GM21717 (cell line): Measurements from ENCODE around the gene SF3B3.

Experiments used
- ATAC-seq: cut with Tn5 transposase; IDR thresholded peaks from one replicate; pipeline ENCODE4 v1.9.1; 2021; ENCODE audit warnings: mild to moderate bottlenecking, moderate library complexity; ENCODE audit not compliant: unreplicated experiment

Gene SF3B3

GRCh38 chr16:70523743-70524398, at the start of gene SF3B3:
Gene SF3B3 (plus strand): TSS chr16:70523816. CDS start chr16:70526657, 2,841 bp downstream.
- peak; percentile 53 for ATAC-seq

DNA sequence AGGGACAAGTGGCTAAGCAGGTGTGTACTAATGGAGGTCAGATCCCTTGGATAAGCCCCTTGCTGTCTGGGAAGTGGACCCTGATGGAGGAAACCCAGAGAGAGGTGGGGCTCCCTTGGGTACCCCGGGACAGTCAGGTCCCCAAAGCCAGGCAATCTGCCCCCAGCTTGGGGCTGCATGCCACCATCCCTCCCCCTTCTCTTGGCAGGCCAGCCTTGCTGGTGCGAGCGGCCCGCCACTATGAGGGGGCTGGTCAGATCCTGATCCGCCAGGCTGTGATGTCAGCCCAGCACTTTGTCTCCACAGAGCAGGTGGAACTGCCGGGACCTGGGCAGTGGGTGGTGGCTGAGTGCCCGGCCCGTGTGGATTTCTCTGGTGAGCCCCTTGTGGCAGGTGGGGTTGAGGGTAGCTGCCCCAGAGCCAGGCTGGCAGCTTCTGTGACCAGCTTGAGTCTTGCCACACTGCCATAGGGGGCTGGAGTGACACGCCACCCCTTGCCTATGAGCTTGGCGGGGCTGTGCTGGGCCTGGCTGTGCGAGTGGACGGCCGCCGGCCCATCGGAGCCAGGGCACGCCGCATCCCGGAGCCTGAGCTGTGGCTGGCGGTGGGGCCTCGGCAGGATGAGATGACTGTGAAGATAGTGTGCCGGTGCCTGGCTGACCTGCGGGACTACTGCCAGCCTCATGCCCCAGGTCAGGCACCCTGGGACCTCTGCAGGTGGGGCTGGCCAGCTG, 49.1 kb upstream of the SF3B3 start:
- ATAC-seq, result no peak

DNA sequence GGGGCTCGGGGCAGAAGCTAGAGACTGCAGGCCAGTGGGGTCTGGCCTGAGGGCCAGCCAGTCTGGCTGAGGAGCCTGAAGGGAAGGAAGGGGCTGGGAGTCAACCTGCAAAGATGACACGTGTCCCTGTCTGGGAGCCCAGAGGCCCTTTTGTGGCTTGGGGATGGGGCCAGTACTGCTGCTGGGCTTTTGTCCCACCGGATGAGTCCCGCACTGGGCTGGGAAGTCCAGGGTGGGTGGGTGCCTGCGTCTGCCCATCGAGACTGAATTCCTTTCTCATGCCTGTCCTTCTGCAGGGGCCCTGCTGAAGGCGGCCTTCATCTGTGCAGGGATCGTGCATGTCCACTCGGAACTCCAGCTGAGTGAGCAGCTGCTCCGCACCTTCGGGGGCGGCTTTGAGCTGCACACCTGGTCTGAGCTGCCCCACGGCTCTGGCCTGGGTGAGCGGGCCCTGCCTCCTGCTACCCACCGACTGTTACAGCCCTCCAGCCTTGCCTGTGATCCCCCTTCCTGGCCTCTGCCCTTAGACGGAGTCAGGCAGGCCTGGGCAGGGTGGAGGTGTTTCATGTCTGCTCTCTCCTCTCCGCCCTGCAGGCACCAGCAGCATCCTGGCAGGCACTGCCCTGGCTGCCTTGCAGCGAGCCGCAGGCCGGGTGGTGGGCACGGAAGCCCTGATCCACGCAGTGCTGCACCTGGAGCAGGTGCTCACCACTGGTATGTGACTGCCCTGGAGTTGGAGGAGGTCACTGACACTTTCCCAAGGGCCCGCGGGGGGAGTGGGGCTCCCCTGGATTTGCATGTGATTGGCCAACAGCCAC, 48.4 kb upstream of the SF3B3 start:
- ATAC-seq, result no peak

GRCh38 chr16:70476272-70477020, 47.2 kb upstream of the SF3B3 start:
- ATAC-seq, result peak; percentile 77

DNA sequence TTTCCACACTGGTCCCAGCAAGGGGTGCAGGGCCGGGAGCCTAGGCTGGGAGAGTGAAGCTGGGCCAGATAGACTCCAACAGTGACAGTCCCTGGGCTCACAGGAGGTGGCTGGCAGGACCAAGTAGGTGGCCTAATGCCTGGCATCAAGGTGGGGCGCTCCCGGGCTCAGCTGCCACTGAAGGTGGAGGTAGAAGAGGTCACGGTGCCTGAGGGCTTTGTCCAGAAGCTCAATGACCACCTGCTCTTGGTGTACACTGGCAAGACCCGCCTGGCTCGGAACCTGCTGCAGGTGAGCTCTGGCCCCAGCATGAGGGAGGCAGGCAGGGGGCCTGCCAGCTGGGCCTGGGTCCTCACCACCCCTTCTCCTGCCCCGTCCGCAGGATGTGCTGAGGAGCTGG, 45.4 kb upstream of the SF3B3 start:
- ATAC-seq, result no peak

DNA sequence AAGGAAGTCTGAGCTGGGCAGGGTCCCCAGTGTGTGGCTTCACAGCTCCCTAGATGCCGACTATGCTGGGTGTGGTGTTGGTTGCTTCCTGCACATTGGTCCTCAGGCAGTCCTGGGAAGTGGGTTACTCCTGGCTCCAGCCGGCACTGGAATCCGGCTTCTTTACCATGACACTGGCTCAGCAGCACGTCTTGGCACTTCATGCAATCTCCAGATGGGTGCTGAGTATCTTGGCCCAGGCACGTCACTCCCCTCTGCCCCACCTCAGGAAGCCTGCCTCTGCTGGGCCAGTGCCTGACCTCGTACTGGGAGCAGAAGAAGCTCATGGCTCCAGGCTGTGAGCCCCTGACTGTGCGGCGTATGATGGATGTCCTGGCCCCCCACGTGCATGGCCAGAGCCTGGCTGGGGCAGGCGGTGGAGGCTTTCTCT, 44.7 kb upstream of the SF3B3 start:
- ATAC-seq, result no peak

DNA sequence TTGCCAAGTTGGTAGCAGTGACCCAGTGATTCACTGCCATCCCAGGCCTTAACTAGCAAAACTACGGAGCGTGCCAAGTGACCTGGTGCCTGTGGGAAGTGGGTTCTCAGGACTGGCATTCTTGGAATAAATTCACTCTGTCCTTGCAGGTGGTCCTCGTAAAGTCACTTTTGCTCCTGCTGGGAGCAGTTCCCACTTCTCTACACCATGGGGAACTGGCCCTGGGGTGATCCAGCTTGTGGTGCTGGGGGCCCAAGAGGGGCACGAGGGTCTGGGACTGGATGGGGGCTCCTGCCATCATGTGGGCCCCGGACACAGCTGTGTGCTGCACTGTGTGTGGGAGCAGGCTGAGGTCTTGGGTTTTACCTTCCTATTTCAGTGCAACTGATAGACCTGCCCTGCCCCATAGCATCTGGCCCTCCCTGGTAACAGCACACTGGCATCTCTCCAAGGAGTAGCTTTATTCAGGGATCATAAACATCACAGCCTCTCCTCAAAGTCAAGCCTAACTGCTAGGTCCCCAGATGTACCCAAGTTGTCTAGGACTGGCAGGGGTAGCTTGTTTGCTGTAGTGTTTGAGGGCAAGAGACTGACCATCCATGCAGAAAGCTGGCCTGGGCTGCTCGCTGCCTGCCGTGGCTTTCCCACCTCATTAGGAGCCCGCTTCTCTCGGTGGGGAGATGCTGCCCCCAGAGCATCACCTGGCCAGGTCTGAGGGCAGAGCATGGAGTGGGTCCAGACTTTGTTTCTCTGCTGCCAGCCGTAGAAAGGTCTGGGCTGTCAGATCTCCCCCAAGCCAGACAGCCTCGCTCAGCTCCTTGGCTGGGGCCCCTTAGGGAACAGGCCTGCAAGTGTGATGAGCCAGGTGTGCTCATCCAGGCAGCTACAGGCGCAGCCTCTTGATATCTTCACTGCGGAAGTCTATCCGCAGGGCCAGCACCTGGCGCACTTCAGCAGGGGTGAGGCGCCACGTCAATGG, 43.2 kb upstream of the SF3B3 start:
- no peak for ATAC-seq

DNA sequence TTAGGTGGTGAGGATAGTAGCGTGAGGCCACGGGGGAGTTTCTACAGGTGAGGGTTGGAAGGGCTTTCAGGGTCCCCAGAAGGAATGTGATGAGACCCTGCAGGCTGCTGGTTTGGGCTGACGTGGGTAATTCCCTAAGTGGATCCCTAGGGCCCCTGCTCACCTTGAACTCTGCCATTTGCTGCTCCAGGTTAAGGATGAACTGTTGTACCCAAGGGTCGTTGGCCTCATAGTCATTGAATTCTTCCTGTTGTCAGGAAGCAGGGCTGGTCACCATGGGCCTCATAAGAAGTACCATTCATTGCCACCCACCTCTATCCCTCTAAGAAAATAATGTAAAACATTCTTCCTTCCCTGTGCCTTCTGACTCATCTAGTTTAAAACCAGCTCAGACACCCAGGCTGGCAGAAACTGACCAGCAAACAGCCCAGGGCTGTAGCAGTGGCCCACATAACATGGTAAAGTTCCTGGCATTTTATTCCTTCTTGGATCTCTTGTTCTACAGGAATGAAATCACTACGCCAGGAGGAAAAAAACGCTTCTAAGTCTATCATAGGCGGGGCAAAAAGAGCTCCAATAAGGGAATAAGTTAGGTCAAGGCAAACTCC, 41.6 kb upstream of the SF3B3 start:
- ATAC-seq, result no peak

DNA sequence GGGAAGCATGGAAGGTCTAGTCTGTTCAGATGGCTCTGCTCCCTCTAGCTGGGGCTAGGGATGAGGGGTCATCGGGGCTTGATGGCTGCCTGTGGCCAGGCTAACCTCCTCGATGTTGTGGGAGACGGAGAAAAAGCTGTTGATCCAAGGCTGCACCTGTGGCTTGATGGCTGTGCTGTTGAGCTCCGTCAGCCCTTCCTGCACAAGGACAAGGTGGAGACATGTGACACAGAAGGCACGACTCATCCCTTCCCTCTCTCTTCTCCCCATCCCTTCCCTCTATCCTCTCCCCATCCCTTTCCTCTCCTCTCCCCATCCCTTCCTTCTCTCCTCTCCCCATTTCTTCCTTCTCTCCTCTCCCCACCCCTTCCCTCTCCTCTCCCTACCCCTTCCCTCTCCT, 41.0 kb upstream of the SF3B3 start:
- ATAC-seq, result no peak

GRCh38 chr16:70483426-70483825, 40.2 kb upstream of the SF3B3 start:
- ATAC-seq, result no peak

DNA sequence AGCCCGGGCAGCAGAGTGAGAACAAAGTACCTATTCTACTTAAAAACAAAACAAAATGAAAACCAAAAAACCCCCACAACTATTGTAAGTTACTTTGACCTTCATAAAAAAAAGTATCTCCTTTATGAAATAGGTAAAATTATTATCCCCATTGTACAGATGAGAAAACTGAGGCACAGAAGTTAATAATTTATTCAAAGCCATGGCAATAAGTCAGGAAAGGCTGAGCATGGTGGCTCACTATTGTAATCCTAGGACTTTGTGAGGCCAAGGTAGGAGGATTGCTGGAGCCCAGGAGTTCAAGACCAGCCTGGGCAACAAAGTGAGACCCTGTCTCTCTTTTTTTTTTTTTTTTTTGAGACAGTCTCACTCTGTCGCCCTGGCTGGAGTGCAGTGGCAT, 38.7 kb upstream of the SF3B3 start:
- no peak for ATAC-seq

DNA sequence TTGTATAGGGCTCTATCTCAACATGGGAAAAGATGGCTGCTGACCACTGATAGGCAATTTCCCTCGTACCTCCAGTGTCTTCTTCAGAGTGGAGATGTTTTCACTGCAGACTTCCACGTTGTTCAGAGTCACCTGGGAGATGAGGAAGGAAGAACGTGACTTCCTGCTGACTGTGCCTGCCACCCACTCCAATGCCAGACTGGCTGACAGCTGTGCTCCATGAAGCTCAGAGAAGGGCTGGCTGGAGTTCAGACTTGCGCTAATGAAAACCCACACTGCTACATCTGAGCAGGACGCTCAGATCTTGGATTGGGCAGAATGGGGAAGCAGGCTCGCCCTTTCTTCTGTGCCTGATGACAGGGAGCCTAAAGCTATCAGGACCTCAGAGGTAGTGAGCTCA, 33.4 kb upstream of the SF3B3 start:
- ATAC-seq, result no peak

GRCh38 chr16:70493802-70494201, 29.8 kb upstream of the SF3B3 start:
- ATAC-seq, result no peak

GRCh38 chr16:70494202-70494770, 29.3 kb upstream of the SF3B3 start:
- ATAC-seq, result no peak

DNA sequence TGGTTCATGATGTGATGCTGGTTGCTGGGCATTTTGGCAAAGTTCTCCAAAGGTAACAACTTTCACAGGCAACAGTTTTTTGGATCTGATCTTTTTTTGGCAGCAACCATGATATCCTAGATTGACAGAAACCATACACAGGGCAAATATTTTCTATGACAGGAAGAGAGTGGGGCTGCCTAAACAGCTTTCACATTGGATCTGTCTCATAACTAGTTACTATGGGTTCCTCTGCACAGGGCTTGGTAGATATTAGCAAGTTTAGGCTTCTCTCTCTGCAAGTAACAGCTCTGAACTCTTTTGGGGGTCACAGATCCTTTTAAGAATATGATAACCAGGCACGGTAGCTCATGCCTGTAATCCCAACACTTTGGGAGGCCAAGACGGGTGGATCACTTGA, 28.8 kb upstream of the SF3B3 start:
- ATAC-seq, result no peak

DNA sequence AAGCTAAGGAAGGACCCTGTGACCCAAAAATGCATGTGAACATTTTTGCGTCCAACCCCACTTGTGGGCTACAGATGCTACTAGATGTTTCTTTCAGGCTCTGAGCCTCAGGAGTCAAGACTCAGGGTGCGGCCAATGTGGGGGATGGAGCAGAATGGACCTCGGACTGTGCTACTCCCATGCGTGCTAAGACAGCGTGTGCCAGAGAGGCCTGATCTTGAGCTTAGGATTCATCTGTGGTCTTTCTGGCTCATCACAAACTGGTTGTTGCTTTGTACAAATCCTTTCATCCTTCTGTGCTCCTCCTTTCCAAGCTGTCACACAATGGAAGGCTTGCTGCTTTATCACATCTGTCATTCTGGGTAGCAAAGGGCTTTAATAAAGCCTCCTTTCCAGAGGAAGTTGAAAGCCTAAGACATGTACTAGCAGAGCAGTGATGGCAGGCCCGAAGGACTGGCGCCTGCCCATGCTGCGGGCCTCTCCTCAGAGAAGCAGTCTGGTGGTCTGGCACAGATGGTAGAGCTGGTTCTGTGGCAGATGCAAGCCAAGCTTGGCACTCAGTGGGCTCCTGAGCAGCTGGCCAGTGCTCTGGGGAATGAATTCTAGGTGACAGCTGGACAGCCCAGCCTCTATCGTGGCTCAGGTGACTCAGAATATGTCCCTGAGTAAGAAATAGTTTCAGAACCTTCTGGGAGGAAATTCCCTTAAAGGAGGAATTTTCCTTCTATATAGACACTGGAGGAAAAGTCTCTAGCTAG, 28.0 kb upstream of the SF3B3 start:
- peak; percentile 25 for ATAC-seq

DNA sequence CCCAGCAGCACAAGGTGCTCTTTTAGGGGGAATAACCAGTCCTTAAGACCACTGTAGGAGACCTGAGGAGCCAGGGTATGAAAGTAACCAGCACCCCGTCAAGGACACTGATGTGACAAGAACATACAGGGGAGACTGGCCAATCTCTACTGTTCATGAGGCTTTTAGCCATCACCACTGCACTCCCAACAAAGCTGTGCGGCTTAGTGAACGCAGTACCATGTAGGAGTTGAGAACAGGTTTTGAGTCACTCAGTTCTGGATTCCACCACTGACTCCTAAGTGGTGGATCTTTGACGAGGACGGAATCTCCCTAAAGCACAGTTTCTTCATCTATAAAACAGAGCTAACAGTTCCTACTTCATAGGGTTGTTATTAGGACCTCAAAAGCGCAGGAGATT, 27.1 kb upstream of the SF3B3 start:
- ATAC-seq, result peak; percentile 49

DNA sequence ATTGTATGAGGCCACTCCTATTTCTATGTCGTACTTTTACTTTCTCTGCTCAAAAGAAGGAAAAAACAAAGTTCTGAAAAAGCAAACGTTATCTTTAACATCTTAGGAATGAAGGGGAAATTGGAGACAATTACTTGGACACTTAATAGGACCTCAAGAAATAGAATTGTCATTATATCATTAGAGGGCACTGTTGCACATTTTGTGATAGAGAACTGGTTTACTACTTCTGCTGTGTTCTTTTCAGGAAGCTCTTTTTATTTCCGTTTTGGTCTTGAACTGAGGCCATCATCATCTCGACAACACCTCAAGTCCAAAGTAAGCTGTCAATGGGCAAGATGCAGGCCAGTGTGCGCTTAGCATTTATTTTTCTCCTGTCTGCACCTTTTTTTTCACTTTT, 14.9 kb upstream of the SF3B3 start:
- no peak for ATAC-seq
